Measurements from ENCODE around the gene RPS24. TPM values are rescaled to one million over a fixed set of nuclear protein-coding genes. Genes with fewer than 3 reads are reported as not detected.

The RPS24 gene
- polyA plus RNA-seq, 1 donor (not counting 4 experiments of a cell fraction or from before 2014, with no cell fraction given): 5,180 TPM

DNA sequence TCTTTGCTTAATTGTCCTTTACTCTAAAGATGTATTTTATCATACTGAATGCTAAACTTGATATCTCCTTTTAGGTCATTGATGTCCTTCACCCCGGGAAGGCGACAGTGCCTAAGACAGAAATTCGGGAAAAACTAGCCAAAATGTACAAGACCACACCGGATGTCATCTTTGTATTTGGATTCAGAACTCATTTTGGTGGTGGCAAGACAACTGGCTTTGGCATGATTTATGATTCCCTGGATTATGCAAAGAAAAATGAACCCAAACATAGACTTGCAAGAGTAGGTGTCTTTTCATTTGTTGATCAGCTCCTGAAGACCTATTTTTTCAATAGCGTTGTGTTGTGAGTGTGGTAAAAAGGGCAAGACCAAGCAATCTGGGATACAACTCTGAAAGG lies 1.8 kb downstream of the RPS24 start:
- Histone ChIP-seq H3K4me1 (ENCODE audit: control insufficient read depth, extremely low read depth, insufficient read depth, low read length) (peaks cover 43% of the 10 kb centered on the region), H4K20me1 (ENCODE audit: control insufficient read depth, extremely low read depth, insufficient read depth, low read length) (peaks cover 49% of the 10 kb centered on the region), H3K9me3 (ENCODE audit: control insufficient read depth, low read depth, low read length) (no peaks in the 10 kb centered on the region), H3K9me1 (ENCODE audit: control insufficient read depth, extremely low read depth, insufficient read depth, low read length) (peaks cover 7% of the 10 kb centered on the region), H3K4me2 (ENCODE audit: control insufficient read depth, extremely low read depth, insufficient read depth, low read depth, low read length) (peak overlapping the region; percentile 88), H3K27me3 (ENCODE audit: control insufficient read depth, extremely low read depth, insufficient read depth, low read length) (no peaks in the 10 kb centered on the region), H3K9ac (ENCODE audit: control insufficient read depth, extremely low read depth, insufficient read depth, low read length) (peak overlapping the region; percentile 96), H3K27ac (ENCODE audit: control insufficient read depth, insufficient read depth, low read length) (peak overlapping the region; percentile 91), H2AFZ (ENCODE audit: control insufficient read depth, low read length) (no peak overlapping the region), H3K4me3 (ENCODE audit: control insufficient read depth in 2 of 3, extremely low read depth in 1 of 3, insufficient read depth in 2 of 3, low read depth in 1 of 3, low read length in 3 of 3) (peak overlapping the region; percentile 85 to 99 (median 97)), H3K36me3 (ENCODE audit: control insufficient read depth in 2 of 2, extremely low read depth in 1 of 2, insufficient read depth in 2 of 2, low read length in 2 of 2) (peaks cover 29 to 53% of the 10 kb centered on the region in 2 experiments), H3K79me2 (ENCODE audit: control insufficient read depth, insufficient read depth, low read length) (peaks cover 66% of the 10 kb centered on the region)
- no peak for DNase-seq (ENCODE audit: low read depth, low spot score)
- no peak for FAIRE-seq
- dilution Hi-C loops (cut with MboI; ENCODE audit: extremely low pct_ligation_motif_present, low sequenced_read_pairs): no loop called here
- TF ChIP-seq CTCF (optimal IDR thresholded peaks at IDR 0.05 in 1 of 3, IDR thresholded peaks at IDR 0.05 in 1 of 3, conservative IDR thresholded peaks at IDR 0.05 in 1 of 3; ENCODE audit: extremely low read depth in 1 of 3, insufficient read depth in 2 of 3, low read length in 3 of 3) (no peak), EZH2 (IDR thresholded peaks at IDR 0.05; ENCODE audit: low read length) (no peak)

GRCh38 chr10:78035933-78036583 lies 2.4 kb downstream of the RPS24 start:
- H3K36me3 ChIP-seq (ENCODE audit: control insufficient read depth in 2 of 2, extremely low read depth in 1 of 2, insufficient read depth in 2 of 2, low read length in 2 of 2): peaks cover 35 to 59% of the 10 kb centered on the region in 2 experiments
- peak overlapping the region; percentile 96 for H3K9ac ChIP-seq (ENCODE audit: control insufficient read depth, extremely low read depth, insufficient read depth, low read length)
- H3K79me2 ChIP-seq (ENCODE audit: control insufficient read depth, insufficient read depth, low read length): peaks cover 72% of the 10 kb centered on the region
- H3K27ac ChIP-seq (ENCODE audit: control insufficient read depth, insufficient read depth, low read length): peak overlapping the region; percentile 11
- H3K9me3 ChIP-seq (ENCODE audit: control insufficient read depth, low read depth, low read length): no peaks in the 10 kb centered on the region
- H3K9me1 ChIP-seq (ENCODE audit: control insufficient read depth, extremely low read depth, insufficient read depth, low read length): peaks cover 11% of the 10 kb centered on the region
- H3K4me3 ChIP-seq (ENCODE audit: control insufficient read depth in 2 of 3, extremely low read depth in 1 of 3, insufficient read depth in 2 of 3, low read depth in 1 of 3, low read length in 3 of 3): peak overlapping the region; percentile 4 to 99 (median 97)
- H2AFZ ChIP-seq (ENCODE audit: control insufficient read depth, low read length): no peak overlapping the region
- FAIRE-seq (no peak), DNase-seq (ENCODE audit: low read depth, low spot score) (no peak)
- TF ChIP-seq CTCF (optimal IDR thresholded peaks at IDR 0.05 in 1 of 3, IDR thresholded peaks at IDR 0.05 in 1 of 3, conservative IDR thresholded peaks at IDR 0.05 in 1 of 3; ENCODE audit: extremely low read depth in 1 of 3, insufficient read depth in 2 of 3, low read length in 3 of 3) (no peak), EZH2 (IDR thresholded peaks at IDR 0.05; ENCODE audit: low read length) (no peak)
- H3K4me2 ChIP-seq (ENCODE audit: control insufficient read depth, extremely low read depth, insufficient read depth, low read depth, low read length): peak overlapping the region; percentile 88
- H4K20me1 ChIP-seq (ENCODE audit: control insufficient read depth, extremely low read depth, insufficient read depth, low read length): peaks cover 55% of the 10 kb centered on the region
- dilution Hi-C loops (cut with MboI; ENCODE audit: extremely low pct_ligation_motif_present, low sequenced_read_pairs): no loop called here
- peaks cover 43% of the 10 kb centered on the region for H3K4me1 ChIP-seq (ENCODE audit: control insufficient read depth, extremely low read depth, insufficient read depth, low read length)
- no peaks in the 10 kb centered on the region for H3K27me3 ChIP-seq (ENCODE audit: control insufficient read depth, extremely low read depth, insufficient read depth, low read length)

Measured in keratinocyte (primary cell).